MM.1S (cell line): ENCODE measurements around the gene OBSL1.

Experiments
- DNase-seq: peaks from one replicate; pipeline ENCODE4 v3.0.0-alpha.2; 2015
- H2AFZ ChIP-seq: fragments of 300-600 bp; sonication (generic); 2 replicates; pipeline ENCODE4 v1.6.0; 2016; ENCODE audit warnings: antibody characterized with exemption, low read length
- H3F3A ChIP-seq: fragments of 300-600 bp; sonication (generic); 2 replicates; pipeline ENCODE4 v1.6.1; 2016; ENCODE audit warnings: mild to moderate bottlenecking, antibody characterized with exemption, low read length, moderate library complexity, mixed read lengths; ENCODE audit not compliant: insufficient read depth
- H3K27ac ChIP-seq: fragments of 300-600 bp; sonication (generic); 2 replicates; pipeline ENCODE4 v1.5.1; 2016; ENCODE audit warnings: mild to moderate bottlenecking, low read length
- H3K27me3 ChIP-seq: fragments of 300-600 bp; sonication (generic); replicated peaks from 2 replicates; pipeline ENCODE4 v1.6.0; 2016; ENCODE audit warnings: low read length; ENCODE audit not compliant: insufficient read depth
- H3K36me3 ChIP-seq: fragments of 300-600 bp; sonication (generic); replicated peaks from 2 replicates; pipeline ENCODE4 v1.6.1; 2016; ENCODE audit warnings: mild to moderate bottlenecking, low read length, mixed read lengths; ENCODE audit not compliant: insufficient read depth
- H3K4me1 ChIP-seq: fragments of 300-600 bp; sonication (generic); 2 replicates; pipeline ENCODE4 v1.6.1; 2016; ENCODE audit warnings: low read length, mixed read lengths
- H3K4me2 ChIP-seq: fragments of 300-600 bp; sonication (generic); 2 replicates; pipeline ENCODE4 v1.6.0; 2016; ENCODE audit warnings: low read depth, low read length
- H3K4me3 ChIP-seq: fragments of 300-600 bp; sonication (generic); 2 replicates; pipeline ENCODE4 v1.5.1; 2016; ENCODE audit warnings: low read length, mixed read lengths
- H3K79me2 ChIP-seq: fragments of 300-600 bp; sonication (generic); 2 replicates; pipeline ENCODE4 v1.6.1; 2016; ENCODE audit warnings: mixed run types, low read length, mixed read lengths
- H3K9ac ChIP-seq: fragments of 300-600 bp; sonication (generic); 2 replicates; pipeline ENCODE4 v1.6.1; 2016; ENCODE audit warnings: low read length, mixed read lengths
- H3K9me2 ChIP-seq: fragments of 300-600 bp; sonication (generic); replicated peaks from 2 replicates; pipeline ENCODE4 v1.6.1; 2016; ENCODE audit warnings: mild to moderate bottlenecking, low read length, mixed read lengths; ENCODE audit not compliant: insufficient read depth
- H3K9me3 ChIP-seq: fragments of 300-600 bp; sonication (generic); replicated peaks from 2 replicates; pipeline ENCODE4 v1.6.1; 2016; ENCODE audit warnings: mild to moderate bottlenecking, low read length, mixed read lengths; ENCODE audit not compliant: insufficient read depth
- H4K20me1 ChIP-seq: fragments of 300-600 bp; sonication (generic); 2 replicates; pipeline ENCODE4 v1.6.1; 2016; ENCODE audit warnings: mild to moderate bottlenecking, low read length, moderate library complexity, mixed read lengths; ENCODE audit not compliant: insufficient read depth
- EZH2 ChIP-seq: fragments of 300-600 bp; sonication (generic); optimal IDR thresholded peaks from 2 replicates; pipeline ENCODE3; 2017; ENCODE audit warnings: low read depth, mild to moderate bottlenecking, antibody characterized with exemption, low read length, mixed read lengths
- EZH2phosphoT487 ChIP-seq: fragments of 300-600 bp; sonication (generic); IDR thresholded peaks from 2 replicates; pipeline ENCODE4 v1.6.1; 2018; ENCODE audit warnings: antibody characterized with exemption, low read length
- TF ChIP-seq, protein P1 (sequence below): fragments of 300-600 bp; sonication (generic); IDR thresholded peaks from 2 replicates; pipeline ENCODE4 v1.5.1; 2016; ENCODE audit warnings: antibody characterized with exemption, low read length, mixed read lengths

Gene OBSL1

DNA sequence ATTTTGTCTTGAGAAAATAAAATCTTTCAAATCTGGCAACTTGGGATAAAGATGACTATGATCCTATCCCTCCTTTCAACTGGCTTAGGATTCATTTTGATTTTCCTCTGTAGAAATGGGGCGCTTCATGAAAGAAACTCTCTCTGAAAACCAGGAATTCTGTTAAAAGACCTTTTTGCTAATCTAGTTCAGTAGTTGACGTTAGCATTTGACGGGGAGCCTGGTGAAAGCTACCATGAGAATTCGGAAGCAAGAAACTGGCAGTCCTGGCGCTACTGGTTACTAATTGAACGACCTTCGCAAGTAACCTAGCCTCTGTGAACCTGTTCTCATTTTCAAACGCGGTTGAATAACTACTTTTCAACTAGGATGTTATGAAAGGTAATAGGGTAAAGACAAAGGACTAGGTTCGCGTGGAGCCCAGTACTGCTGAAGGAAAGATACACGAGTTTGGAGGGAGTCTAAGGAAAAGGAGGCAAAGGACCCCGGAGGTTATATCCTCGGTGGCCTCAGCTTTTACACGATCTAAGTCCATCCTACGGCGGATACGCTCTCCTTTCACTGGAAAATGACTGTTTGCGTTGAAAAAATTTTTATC is 25.7 kb upstream of the OBSL1 start:
- Histone ChIP-seq H3K9me2 (no peaks in the 10 kb centered on the region), H3K36me3 (no peaks in the 10 kb centered on the region), H4K20me1 (no peaks in the 10 kb centered on the region), H3K4me2 (peak overlapping the region; percentile 47), H3K4me3 (peak overlapping the region; percentile 65), H2AFZ (peak overlapping the region; percentile 71), H3K9me3 (no peaks in the 10 kb centered on the region), H3K4me1 (peaks cover 5% of the 10 kb centered on the region), H3K27me3 (no peaks in the 10 kb centered on the region), H3F3A (peaks cover 7% of the 10 kb centered on the region; the same call in 1 of the 2 replicates), H3K9ac (peak overlapping the region; percentile 63), H3K79me2 (no peaks in the 10 kb centered on the region), H3K27ac (peak overlapping the region; percentile 62; the same call in 1 of the 2 replicates)
- no peak for DNase-seq
- TF ChIP-seq, protein P1, sequence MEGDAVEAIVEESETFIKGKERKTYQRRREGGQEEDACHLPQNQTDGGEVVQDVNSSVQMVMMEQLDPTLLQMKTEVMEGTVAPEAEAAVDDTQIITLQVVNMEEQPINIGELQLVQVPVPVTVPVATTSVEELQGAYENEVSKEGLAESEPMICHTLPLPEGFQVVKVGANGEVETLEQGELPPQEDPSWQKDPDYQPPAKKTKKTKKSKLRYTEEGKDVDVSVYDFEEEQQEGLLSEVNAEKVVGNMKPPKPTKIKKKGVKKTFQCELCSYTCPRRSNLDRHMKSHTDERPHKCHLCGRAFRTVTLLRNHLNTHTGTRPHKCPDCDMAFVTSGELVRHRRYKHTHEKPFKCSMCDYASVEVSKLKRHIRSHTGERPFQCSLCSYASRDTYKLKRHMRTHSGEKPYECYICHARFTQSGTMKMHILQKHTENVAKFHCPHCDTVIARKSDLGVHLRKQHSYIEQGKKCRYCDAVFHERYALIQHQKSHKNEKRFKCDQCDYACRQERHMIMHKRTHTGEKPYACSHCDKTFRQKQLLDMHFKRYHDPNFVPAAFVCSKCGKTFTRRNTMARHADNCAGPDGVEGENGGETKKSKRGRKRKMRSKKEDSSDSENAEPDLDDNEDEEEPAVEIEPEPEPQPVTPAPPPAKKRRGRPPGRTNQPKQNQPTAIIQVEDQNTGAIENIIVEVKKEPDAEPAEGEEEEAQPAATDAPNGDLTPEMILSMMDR: no peak
- TF ChIP-seq EZH2phosphoT487 (no peak), EZH2 (no peak)

DNA sequence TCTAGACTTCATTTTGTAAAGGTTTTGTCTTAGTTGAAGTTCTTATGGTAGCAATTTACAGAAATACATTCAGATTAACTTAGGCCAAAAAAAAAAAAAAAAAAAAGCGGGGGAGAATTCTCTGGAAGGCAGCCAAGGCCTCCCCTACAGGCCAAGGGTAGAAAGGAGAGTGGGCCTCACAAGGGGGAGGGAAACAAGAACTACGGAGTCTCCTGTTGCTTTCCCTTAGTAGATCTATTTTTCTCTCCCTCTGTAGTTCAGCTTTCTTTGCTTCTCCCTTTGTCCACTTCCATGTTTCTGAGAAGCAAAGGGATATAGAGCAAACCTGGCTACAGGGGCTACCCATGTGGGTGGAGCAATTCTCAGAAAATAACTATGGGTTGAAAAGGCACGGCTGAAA is 23.9 kb upstream of the OBSL1 start:
- DNase-seq: no peak
- H3K9me2 ChIP-seq: no peaks in the 10 kb centered on the region
- no peaks in the 10 kb centered on the region for H4K20me1 ChIP-seq
- no peak overlapping the region for H3K9ac ChIP-seq
- H3K27me3 ChIP-seq: no peaks in the 10 kb centered on the region
- H3K4me3 ChIP-seq: no peak overlapping the region
- peaks cover 7% of the 10 kb centered on the region; the same call in 1 of the 2 replicates for H3F3A ChIP-seq
- no peaks in the 10 kb centered on the region for H3K79me2 ChIP-seq
- no peaks in the 10 kb centered on the region for H3K36me3 ChIP-seq
- no peaks in the 10 kb centered on the region for H3K9me3 ChIP-seq
- H3K27ac ChIP-seq: no peak overlapping the region
- H2AFZ ChIP-seq: no peak overlapping the region
- peaks cover 5% of the 10 kb centered on the region for H3K4me1 ChIP-seq
- TF ChIP-seq EZH2 (no peak), EZH2phosphoT487 (no peak)
- TF ChIP-seq, protein P1: no peak
- no peak overlapping the region for H3K4me2 ChIP-seq

- Histone ChIP-seq H3K9ac (no peak overlapping the region), H3K79me2 (no peaks in the 10 kb centered on the region), H3K4me1 (peaks cover 5% of the 10 kb centered on the region), H3K27ac (no peak overlapping the region), H3K27me3 (no peaks in the 10 kb centered on the region), H3K36me3 (no peaks in the 10 kb centered on the region), H3K9me3 (no peaks in the 10 kb centered on the region), H3F3A (peaks cover 7% of the 10 kb centered on the region; the same call in 1 of the 2 replicates), H4K20me1 (no peaks in the 10 kb centered on the region), H3K4me3 (no peak overlapping the region), H3K9me2 (no peaks in the 10 kb centered on the region), H2AFZ (no peak overlapping the region), H3K4me2 (no peak overlapping the region)
- TF ChIP-seq, protein P1: no peak
- TF ChIP-seq EZH2phosphoT487: no peak
- TF ChIP-seq EZH2: no peak
- no peak for DNase-seq
Measured at GRCh38 chr2:219593154-219593553, 21.8 kb upstream of the OBSL1 start.
